NCI-H69 (cell line): ENCODE measurements around the gene PDK2.

Experiments used
- DNase-seq: peaks from one replicate; lab custom pipeline; 2025; lab: John Stamatoyannopoulos, UW

The PDK2 gene

GRCh38 chr17:50135316-50136095, 40.4 kb downstream of the PDK2 start:
- DNase-seq = no peak

- no peak for DNase-seq
Measured at GRCh38 chr17:50136096-50136687, 41.0 kb downstream of the PDK2 start.

GRCh38 chr17:50137042-50137441, 41.9 kb downstream of the PDK2 start:
- no peak for DNase-seq

- no peak for DNase-seq
Measured at GRCh38 chr17:50139185-50139783, 44.1 kb downstream of the PDK2 start.

GRCh38 chr17:50139950-50140885, 45.1 kb downstream of the PDK2 start:
- DNase-seq = peak; percentile 59

- DNase-seq = no peak
Measured at GRCh38 chr17:50141026-50141744, 46.0 kb downstream of the PDK2 start.

GRCh38 chr17:50141745-50142110, 46.6 kb downstream of the PDK2 start:
- no peak for DNase-seq

- DNase-seq = no peak
Measured at GRCh38 chr17:50143461-50144176, 48.5 kb downstream of the PDK2 start.

GRCh38 chr17:50144355-50144754, 49.2 kb downstream of the PDK2 start:
- no peak for DNase-seq

- DNase-seq = no peak
Measured at GRCh38 chr17:50144845-50145531, 49.8 kb downstream of the PDK2 start.

GRCh38 chr17:50145532-50146229, 50.5 kb downstream of the PDK2 start:
- DNase-seq = no peak

GRCh38 chr17:50146230-50146926, 51.2 kb downstream of the PDK2 start:
- no peak for DNase-seq

GRCh38 chr17:50146927-50147665, 51.9 kb downstream of the PDK2 start:
- DNase-seq = no peak

GRCh38 chr17:50147841-50148225, 52.7 kb downstream of the PDK2 start:
- no peak for DNase-seq

- peak; percentile 60 for DNase-seq
Measured at GRCh38 chr17:50148226-50149090, 53.3 kb downstream of the PDK2 start.

- no peak for DNase-seq
Measured at GRCh38 chr17:50149091-50149416, 53.9 kb downstream of the PDK2 start.
